Mucosa of descending colon (tissue), 3 donors: ENCODE measurements around the gene TOR1B. TPM values are rescaled to one million over a fixed set of nuclear protein-coding genes. Genes with fewer than 3 reads are reported as not detected.

Experiments used
- ATAC-seq: fragments of 200-7000 bp; cut with Tn5 transposase; one replicate; pipeline ENCODE4 v1.9.1; 2020; ENCODE audit warnings: mild to moderate bottlenecking, moderate library complexity
- DNase-seq, 3 donors: peaks; one replicate each; pipeline ENCODE4 v3.0.0-alpha.2; 2020
- H3K36me3 ChIP-seq: fragments of 200-600 bp; one replicate; pipeline ENCODE4 v1.8.0; 2021; ENCODE audit warnings: low read depth, mild to moderate bottlenecking
- H3K4me1 ChIP-seq: fragments of 200-600 bp; one replicate; pipeline ENCODE4 v1.8.0; 2021; ENCODE audit warnings: low read depth, mild to moderate bottlenecking
- H3K4me3 ChIP-seq: fragments of 200-600 bp; one replicate; pipeline ENCODE4 v1.8.0; 2021; ENCODE audit warnings: mild to moderate bottlenecking
- H3K9me3 ChIP-seq: fragments of 200-600 bp; one replicate; pipeline ENCODE4 v1.8.0; 2021; ENCODE audit warnings: mild to moderate bottlenecking
- CTCF ChIP-seq: fragments of 200-600 bp; IDR thresholded peaks from one replicate; pipeline ENCODE4 v1.8.0; 2022; ENCODE audit warnings: antibody characterized with exemption, mild to moderate bottlenecking
- intact Hi-C, 2 donors: fragments of 100-400 bp; cut with DNase I in 1 of 2; cut with micrococcal nuclease in 1 of 2; formaldehyde crosslinking; loops; one replicate each; pipeline versions ENCODE4 v1.11.0 to v1.11.1; 2022; cut with DNase I, micrococcal nuclease
- total RNA-seq, 3 donors: library from RNA; stranded (reverse); fragmentation: NEBNext Ultra II Directional in 2 of 3; extraction: Animal tissue kit (Norgen Biotek cat#: 25700) in 2 of 3; gene quantifications; one replicate each; pipeline versions ENCODE4 v1.2.1 to v1.2.4, GENCODE V29; 2021 to 2023
- donor health status: DM: no; HTN: no; CAD: no; lungs with moderate emphysema.
- donor health status: DM: no; HTN: no; CAD: no.
- donor health status: DM: no; HTN: yes; CAD: no.

The TOR1B gene
- total RNA-seq, 3 donors from 2014 or later = 37.3 to 63.5 (median 49.2) TPM

GRCh38 chr9:129828051-129828450 is 25.1 kb downstream of the TOR1B start:
- ATAC-seq (no peak), DNase-seq (no peak)
- intact Hi-C loops = no loop called here
- Histone ChIP-seq H3K9me3 (no peaks in the 10 kb centered on the region), H3K4me1 (peaks cover under 1% of the 10 kb centered on the region), H3K4me3 (no peak overlapping the region), H3K36me3 (no peaks in the 10 kb centered on the region)
- TF ChIP-seq CTCF = no peak

GRCh38 chr9:129828969-129829368 is 26.0 kb downstream of the TOR1B start:
- Histone ChIP-seq H3K4me3 (no peak overlapping the region), H3K4me1 (no peaks in the 10 kb centered on the region), H3K9me3 (no peaks in the 10 kb centered on the region), H3K36me3 (no peaks in the 10 kb centered on the region)
- ATAC-seq = no peak
- TF ChIP-seq CTCF = no peak
- DNase-seq = no peak
- intact Hi-C loops = no loop called here

- DNase-seq (no peak), ATAC-seq (no peak)
- no peak for TF ChIP-seq CTCF
- no peaks in the 10 kb centered on the region for H3K9me3 ChIP-seq
- no peaks in the 10 kb centered on the region for H3K36me3 ChIP-seq
- intact Hi-C loops = no loop called here
- H3K4me3 ChIP-seq = no peak overlapping the region
- H3K4me1 ChIP-seq = peaks cover 15% of the 10 kb centered on the region
Measured at GRCh38 chr9:129832982-129833381, 30.0 kb downstream of the TOR1B start.

- ATAC-seq (peak; percentile 31), DNase-seq (peak; percentile 37 to 67 (median 49))
- H3K4me1 ChIP-seq = peaks cover 15% of the 10 kb centered on the region
- no peaks in the 10 kb centered on the region for H3K9me3 ChIP-seq
- H3K36me3 ChIP-seq = no peaks in the 10 kb centered on the region
- intact Hi-C loops = no loop called here
- TF ChIP-seq CTCF = no peak
- H3K4me3 ChIP-seq = peak overlapping the region; percentile 66
Measured at GRCh38 chr9:129834489-129835127, 31.6 kb downstream of the TOR1B start.

- ATAC-seq = peak; percentile 99
- H3K4me1 ChIP-seq = peaks cover 15% of the 10 kb centered on the region
- intact Hi-C loops = no loop called here
Measured at GRCh38 chr9:129835128-129835859, 32.3 kb downstream of the TOR1B start, which contains the start of the genes C9orf78 and USP20. TSS of gene C9orf78 (minus strand) at chr9:129835275. CDS start at chr9:129835221, 54 bp downstream. TSS of gene USP20 (plus strand) at chr9:129835458. CDS start at chr9:129852556, 17,098 bp downstream.

More at GRCh38 chr9:129835128-129835859, 32.3 kb downstream of the TOR1B start, which contains the start of the genes C9orf78 and USP20:
- peak within 1 kb of the TSS; percentile 66 for H3K4me3 ChIP-seq
- no peaks in the 10 kb centered on the region for H3K9me3 ChIP-seq
- H3K36me3 ChIP-seq = no peaks in the 10 kb centered on the region
- TF ChIP-seq CTCF = peak; percentile 27
- DNase-seq = peak; percentile 98 to 99 (median 98)
